Hepatocyte (in vitro differentiated cells): Measurements from ENCODE around the gene LY6G6C. TPM values are rescaled to one million over a fixed set of nuclear protein-coding genes. Genes with fewer than 3 reads are reported as not detected.

Source experiments
- DNase-seq: peaks from one replicate; pipeline ENCODE4 v3.0.0-alpha.2; 2016; ENCODE audit warnings: low spot score
- H2AFZ ChIP-seq: fragments of 200-600 bp; sonication (generic); 2 replicates; pipeline ENCODE4 v1.6.0; 2016; ENCODE audit warnings: antibody characterized with exemption, mild to moderate bottlenecking
- H3K27ac ChIP-seq: fragments of 200-600 bp; sonication (generic); 2 replicates; pipeline ENCODE4 v1.5.1; 2016; ENCODE audit warnings: mild to moderate bottlenecking
- H3K27me3 ChIP-seq: fragments of 200-600 bp; sonication (generic); 2 replicates; pipeline ENCODE4 v1.6.1; 2016
- H3K36me3 ChIP-seq: fragments of 200-600 bp; sonication (generic); replicated peaks from 2 replicates; pipeline ENCODE4 v1.5.1; 2016; ENCODE audit warnings: low read depth; ENCODE audit not compliant: insufficient read depth
- H3K4me1 ChIP-seq: fragments of 200-600 bp; sonication (generic); 2 replicates; pipeline ENCODE4 v1.5.1; 2016; ENCODE audit warnings: mild to moderate bottlenecking, moderate library complexity; ENCODE audit not compliant: insufficient read depth
- H3K4me2 ChIP-seq: fragments of 200-600 bp; sonication (generic); 2 replicates; pipeline ENCODE4 v1.6.0; 2016
- H3K4me3 ChIP-seq: fragments of 200-600 bp; sonication (generic); 2 replicates; pipeline ENCODE4 v1.5.1; 2016; ENCODE audit warnings: mild to moderate bottlenecking
- H3K79me2 ChIP-seq: fragments of 200-600 bp; sonication (generic); 2 replicates; pipeline ENCODE4 v1.6.0; 2017; ENCODE audit warnings: mild to moderate bottlenecking
- H3K9me2 ChIP-seq: fragments of 200-600 bp; sonication (generic); replicated peaks from 2 replicates; pipeline ENCODE4 v1.6.0; 2017; ENCODE audit warnings: mild to moderate bottlenecking; ENCODE audit not compliant: insufficient read depth
- H3K9me3 ChIP-seq: fragments of 200-600 bp; sonication (generic); 2 replicates; pipeline ENCODE4 v1.5.1; 2016; ENCODE audit warnings: low read depth, mild to moderate bottlenecking
- H4K20me1 ChIP-seq: fragments of 200-600 bp; sonication (generic); 2 replicates; pipeline ENCODE4 v1.6.0; 2016; ENCODE audit warnings: mild to moderate bottlenecking; ENCODE audit not compliant: insufficient read depth, poor library complexity, severe bottlenecking
- CTCF ChIP-seq: fragments of 200-600 bp; sonication (generic); IDR thresholded peaks from 2 replicates; pipeline ENCODE4 v1.5.1; 2016; ENCODE audit warnings: antibody characterized with exemption, mild to moderate bottlenecking; ENCODE audit not compliant: poor library complexity
- EZH2 ChIP-seq: fragments of 200-600 bp; sonication (generic); IDR thresholded peaks from 2 replicates; pipeline ENCODE4 v1.6.1; 2016; ENCODE audit warnings: antibody characterized with exemption, mild to moderate bottlenecking, borderline replicate concordance
- EZH2phosphoT487 ChIP-seq: fragments of 200-600 bp; sonication (generic); IDR thresholded peaks from one replicate; pipeline ENCODE4 v1.6.1; 2018; ENCODE audit warnings: antibody characterized with exemption, mild to moderate bottlenecking, low read depth, moderate library complexity; ENCODE audit not compliant: unreplicated experiment, severe bottlenecking
- WGBS: methylation state at CpG from one replicate; pipeline ENCODE4 v1.1.6; 2016; ENCODE audit warnings: low lambda C conversion rate; ENCODE audit errors: missing lambda C conversion rate; 5-methylcytosine and 5-hydroxymethylcytosine counted together
- polyA plus RNA-seq: library from polyadenylated mRNA; unstranded; fragments of >200 nt; fragmentation: Nextera tagmentation; extraction: Ambion mirVana; gene quantifications from 2 replicates; pipeline ENCODE4 v1.2.1, GENCODE V29; 2016
- total RNA-seq: library from RNA; depleted of rRNA; stranded (reverse); fragments of >200 nt; gene quantifications from 2 replicates; pipeline ENCODE4 v1.2.3, GENCODE V29; 2014

LY6G6C gene
- total and polyA plus RNA-seq, 2 experiments from 2014 or later = 0.30 TPM; not detected in 1

GRCh38 chr6:31727034-31727716, 5.6 kb upstream of the LY6G6C start:
- H3K9me2 ChIP-seq = no peaks in the 10 kb centered on the region
- peaks cover 25% of the 10 kb centered on the region for H3K79me2 ChIP-seq
- no peaks in the 10 kb centered on the region for H3K36me3 ChIP-seq
- H4K20me1 ChIP-seq = peaks cover 14% of the 10 kb centered on the region
- TF ChIP-seq CTCF = no peak
- TF ChIP-seq EZH2 = no peak
- TF ChIP-seq EZH2phosphoT487 = no peak
- H3K27ac ChIP-seq = no peak overlapping the region
- no peak overlapping the region for H2AFZ ChIP-seq
- WGBS = 93% methylated on average over 7 of the region's 7 CpGs
- DNase-seq = no peak
- H3K9me3 ChIP-seq = no peaks in the 10 kb centered on the region
- H3K4me1 ChIP-seq = peaks cover 12% of the 10 kb centered on the region
- no peaks in the 10 kb centered on the region for H3K27me3 ChIP-seq
- H3K4me2 ChIP-seq = no peak overlapping the region
- no peak overlapping the region for H3K4me3 ChIP-seq

GRCh38 chr6:31725502-31726350, 4.2 kb upstream of the LY6G6C start:
- Histone ChIP-seq H3K4me2 (no peak overlapping the region), H3K36me3 (no peaks in the 10 kb centered on the region), H3K27ac (no peak overlapping the region), H3K4me3 (no peak overlapping the region), H2AFZ (no peak overlapping the region), H3K27me3 (no peaks in the 10 kb centered on the region), H3K79me2 (peaks cover 16% of the 10 kb centered on the region), H4K20me1 (peaks cover 10% of the 10 kb centered on the region), H3K9me3 (no peaks in the 10 kb centered on the region), H3K9me2 (no peaks in the 10 kb centered on the region), H3K4me1 (peaks cover 4% of the 10 kb centered on the region)
- TF ChIP-seq CTCF = no peak
- TF ChIP-seq EZH2phosphoT487 = no peak
- 97% methylated on average over 12 of the region's 12 CpGs for WGBS
- no peak for DNase-seq

GRCh38 chr6:31723980-31724691, 2.6 kb upstream of the LY6G6C start:
- no peak for DNase-seq
- H3K27me3 ChIP-seq = no peaks in the 10 kb centered on the region
- no peak overlapping the region for H2AFZ ChIP-seq
- no peak overlapping the region for H3K4me3 ChIP-seq
- H3K4me1 ChIP-seq = no peaks in the 10 kb centered on the region
- H4K20me1 ChIP-seq = peaks cover 10% of the 10 kb centered on the region
- H3K79me2 ChIP-seq = peaks cover 14% of the 10 kb centered on the region
- no peak overlapping the region for H3K27ac ChIP-seq
- TF ChIP-seq CTCF (no peak), EZH2phosphoT487 (no peak), EZH2 (no peak)
- H3K9me3 ChIP-seq = no peaks in the 10 kb centered on the region
- H3K36me3 ChIP-seq = no peaks in the 10 kb centered on the region
- H3K4me2 ChIP-seq = no peak overlapping the region
- no peaks in the 10 kb centered on the region for H3K9me2 ChIP-seq
- WGBS = 95% methylated on average over 24 of the region's 25 CpGs
